ENCODE measurements around the gene GRIN2D.

GRIN2D gene

GRCh38 chr19:48393559-48394330, at the start of gene GRIN2D:
Gene GRIN2D (plus strand): TSS chr19:48393668. CDS start chr19:48398393, 4,725 bp downstream.
- no peak for DNase-seq
- TF ChIP-seq POLR2A (IDR thresholded peaks at IDR 0.05; ENCODE audit: low read length) (no peak), GATA1 (IDR thresholded peaks at IDR 0.05; ENCODE audit: low read depth, low read length) (no peak)

GRCh38 chr19:48344892-48345291, 48.6 kb upstream of the GRIN2D start:
- DNase-seq: no peak
- no peak for TF ChIP-seq POLR2A (IDR thresholded peaks at IDR 0.05; ENCODE audit: low read length)
- no peak for TF ChIP-seq GATA1 (IDR thresholded peaks at IDR 0.05; ENCODE audit: low read depth, low read length)

GRCh38 chr19:48346191-48346590, 47.3 kb upstream of the GRIN2D start:
- no peak for TF ChIP-seq POLR2A (IDR thresholded peaks at IDR 0.05; ENCODE audit: low read length)
- no peak for TF ChIP-seq GATA1 (IDR thresholded peaks at IDR 0.05; ENCODE audit: low read depth, low read length)
- peak; percentile 47 to 76 for DNase-seq

- DNase-seq: no peak
- TF ChIP-seq POLR2A (IDR thresholded peaks at IDR 0.05; ENCODE audit: low read length) (no peak), GATA1 (IDR thresholded peaks at IDR 0.05; ENCODE audit: low read depth, low read length) (no peak)
Observed at GRCh38 chr19:48348045-48348444, 45.4 kb upstream of the GRIN2D start.

- TF ChIP-seq POLR2A (IDR thresholded peaks at IDR 0.05; ENCODE audit: low read length) (no peak), GATA1 (IDR thresholded peaks at IDR 0.05; ENCODE audit: low read depth, low read length) (no peak)
- no peak for DNase-seq
Observed at GRCh38 chr19:48348737-48349136, 44.7 kb upstream of the GRIN2D start.

GRCh38 chr19:48350856-48351255, 42.6 kb upstream of the GRIN2D start:
- TF ChIP-seq GATA1 (IDR thresholded peaks at IDR 0.05; ENCODE audit: low read depth, low read length): no peak
- TF ChIP-seq POLR2A (IDR thresholded peaks at IDR 0.05; ENCODE audit: low read length): no peak
- DNase-seq: no peak

- DNase-seq: peak; percentile 76 to 86
- no peak for TF ChIP-seq POLR2A (IDR thresholded peaks at IDR 0.05; ENCODE audit: low read length)
- TF ChIP-seq GATA1 (IDR thresholded peaks at IDR 0.05; ENCODE audit: low read depth, low read length): no peak
Observed at GRCh38 chr19:48351341-48351752, 42.1 kb upstream of the GRIN2D start.

- DNase-seq: no peak
- TF ChIP-seq GATA1 (IDR thresholded peaks at IDR 0.05; ENCODE audit: low read depth, low read length): no peak
- no peak for TF ChIP-seq POLR2A (IDR thresholded peaks at IDR 0.05; ENCODE audit: low read length)
Observed at GRCh38 chr19:48353677-48354076, 39.8 kb upstream of the GRIN2D start.

- DNase-seq: no peak
- TF ChIP-seq GATA1 (IDR thresholded peaks at IDR 0.05; ENCODE audit: low read depth, low read length) (no peak), POLR2A (IDR thresholded peaks at IDR 0.05; ENCODE audit: low read length) (no peak)
Observed at GRCh38 chr19:48354332-48354992, 39.0 kb upstream of the GRIN2D start.

GRCh38 chr19:48355365-48355954, 38.0 kb upstream of the GRIN2D start:
- TF ChIP-seq GATA1 (IDR thresholded peaks at IDR 0.05; ENCODE audit: low read depth, low read length) (no peak), POLR2A (IDR thresholded peaks at IDR 0.05; ENCODE audit: low read length) (no peak)
- no peak for DNase-seq

- TF ChIP-seq POLR2A (IDR thresholded peaks at IDR 0.05; ENCODE audit: low read length) (no peak), GATA1 (IDR thresholded peaks at IDR 0.05; ENCODE audit: low read depth, low read length) (no peak)
- DNase-seq: no peak
Observed at GRCh38 chr19:48359123-48359522, 34.3 kb upstream of the GRIN2D start.

- TF ChIP-seq GATA1 (IDR thresholded peaks at IDR 0.05; ENCODE audit: low read depth, low read length): no peak
- no peak for TF ChIP-seq POLR2A (IDR thresholded peaks at IDR 0.05; ENCODE audit: low read length)
Observed at GRCh38 chr19:48361912-48362311, 31.6 kb upstream of the GRIN2D start.

GRCh38 chr19:48362716-48363499, 30.6 kb upstream of the GRIN2D start:
- TF ChIP-seq GATA1 (IDR thresholded peaks at IDR 0.05; ENCODE audit: low read depth, low read length) (no peak), POLR2A (IDR thresholded peaks at IDR 0.05; ENCODE audit: low read length) (no peak)
- peak; percentile 92 to 94 for DNase-seq

More at GRCh38 chr19:48361912-48362311, 31.6 kb upstream of the GRIN2D start:
- no peak for DNase-seq

GRCh38 chr19:48363500-48363809, 30.0 kb upstream of the GRIN2D start:
- TF ChIP-seq GATA1 (IDR thresholded peaks at IDR 0.05; ENCODE audit: low read depth, low read length): no peak
- TF ChIP-seq POLR2A (IDR thresholded peaks at IDR 0.05; ENCODE audit: low read length): no peak
- no peak for DNase-seq

Measured in erythroblast (primary cell).